ENCODE measurements around the gene HDAC11. TPM values are rescaled to one million over a fixed set of nuclear protein-coding genes. Genes with fewer than 3 reads are reported as not detected.

HDAC11 gene
- total and polyA plus RNA-seq, 10 of the 15 experiments (the other 5 are each of a cell fraction or from before 2014, with no cell fraction given): 0.04 to 0.76 (median 0.22) TPM; not detected in 1

DNA sequence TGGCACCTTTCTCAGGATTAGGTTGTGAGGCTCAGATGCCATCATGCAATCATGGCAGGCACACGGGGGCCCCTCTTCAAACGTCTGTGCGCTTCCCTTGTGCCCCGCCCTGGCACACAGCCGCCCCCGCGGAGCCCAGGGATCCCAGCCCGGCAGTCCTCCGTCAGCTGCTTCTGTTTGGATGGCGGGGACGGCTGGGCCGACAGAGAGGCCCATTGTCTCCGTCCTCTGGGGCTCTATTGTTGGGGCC is 849 bp upstream of the HDAC11 start:
- no peaks in the 10 kb centered on the region; a peak in 3 of 4 replicates for H3K27me3 ChIP-seq (replicated peaks in 1 of 2; ENCODE audit: control insufficient read depth in 2 of 2, insufficient read depth in 2 of 2, low read length in 1 of 2)
- DNase-seq (ENCODE audit: low read depth, low spot score): no peak
- RAD21 ChIA-PET (ENCODE audit: unreplicated experiment): interaction anchor here (1.0 kb wide), 1 partner anchor 611 kb away, joined by 3 read pairs; no protein-coding TSS in a partner anchor
- CTCF ChIA-PET: interaction anchor here (1.4 to 2.2 kb wide), 4 partner anchors 18 to 388 kb away, joined by 3 to 14 read pairs (median 8); no protein-coding TSS in a partner anchor
- POLR2A ChIA-PET: interaction anchor here (1.7 kb wide), 1 partner anchor 27 kb away, joined by 8 read pairs; no protein-coding TSS in a partner anchor
- BruUV-seq (replicated peaks): no TSS peak
- in situ Hi-C loops (cut with MboI) (no loop called here), intact Hi-C loops (cut with micrococcal nuclease; ENCODE audit: unreplicated experiment) (no loop called here)
- H3K4me2 ChIP-seq (ENCODE audit: control insufficient read depth, insufficient read depth): peak overlapping the region; percentile 96
- 5% methylated on average over 13 of the region's 13 CpGs for WGBS (ENCODE audit: insufficient coverage, insufficient replicate concordance, low lambda C conversion rate, missing lambda C conversion rate)
- H3K36me3 ChIP-seq (ENCODE audit: control insufficient read depth in 2 of 2, insufficient read depth in 2 of 2, low read length in 1 of 2): no peaks in the 10 kb centered on the region
- H3K4me1 ChIP-seq (ENCODE audit: control insufficient read depth, insufficient read depth, low read length): peaks cover 3% of the 10 kb centered on the region; the same call in 1 of the 2 replicates
- H3K27ac ChIP-seq (ENCODE audit: control insufficient read depth, insufficient read depth): peak overlapping the region; percentile 45; the same call in 1 of the 2 replicates
- peak; percentile 25 for ATAC-seq
- no peaks in the 10 kb centered on the region for H4K20me1 ChIP-seq (ENCODE audit: control insufficient read depth, insufficient read depth)
- no peak for FAIRE-seq
- peak overlapping the region; percentile 82 for H3K4me3 ChIP-seq
- TF ChIP-seq EGR1 (IDR thresholded peaks at IDR 0.05; ENCODE audit: borderline replicate concordance in 1 of 2, low read depth in 2 of 2, low read length in 2 of 2): 0 out of 3 replicates have a peak, but pooled peaks of 1 of the 2 experiments have one; percentile 51
- no peak for TF ChIP-seq CBFB (IDR thresholded peaks at IDR 0.05; ENCODE audit: low read depth)
- SMC1A ChIA-PET (ENCODE audit: uncharacterized antibody, unreplicated experiment): interaction anchor here (1.6 kb wide), 1 partner anchor 27 kb away, joined by 5 read pairs; no protein-coding TSS in a partner anchor
- no peaks in the 10 kb centered on the region for H3K79me2 ChIP-seq (ENCODE audit: control insufficient read depth, insufficient read depth, low read length)
- no peaks in the 10 kb centered on the region for H3K9me3 ChIP-seq (replicated peaks; ENCODE audit: control insufficient read depth, insufficient read depth, low read length)
- H3K9ac ChIP-seq (ENCODE audit: control insufficient read depth, insufficient read depth, low read length): peak overlapping the region; percentile 74
- H2AFZ ChIP-seq (ENCODE audit: control insufficient read depth, low read depth, low read length): peak overlapping the region; percentile 86

- H3K9ac ChIP-seq (ENCODE audit: control insufficient read depth, insufficient read depth, low read length): no peak overlapping the region
- H3K79me2 ChIP-seq (ENCODE audit: control insufficient read depth, insufficient read depth, low read length): no peaks in the 10 kb centered on the region
- DNase-seq (ENCODE audit: low read depth, low spot score): no peak
- H4K20me1 ChIP-seq (ENCODE audit: control insufficient read depth, insufficient read depth): no peaks in the 10 kb centered on the region
- 27% methylated on average over 47 of the region's 70 CpGs for WGBS (ENCODE audit: insufficient coverage, insufficient replicate concordance, low lambda C conversion rate, missing lambda C conversion rate)
- ChIA-PET POLR2A (interaction anchor here (0.6 to 1.7 kb wide), 3 partner anchors 15 to 353 kb away, joined by 3 to 8 read pairs (median 3); no protein-coding TSS in a partner anchor), RAD21 (ENCODE audit: unreplicated experiment) (interaction anchor here (0.6 to 1.1 kb wide), 10 partner anchors 14 to 1293 kb away, joined by 3 to 25 read pairs (median 3); partner anchors contain the start of gene NUP210), CTCF (interaction anchor here (0.6 to 2.2 kb wide), 12 partner anchors 15 to 1292 kb away, joined by 3 to 14 read pairs (median 4); no protein-coding TSS in a partner anchor), SMC1A (ENCODE audit: uncharacterized antibody, unreplicated experiment) (interaction anchor here (0.8 to 1.6 kb wide), 2 partner anchors 29 to 250 kb away, joined by 3 to 5 read pairs; no protein-coding TSS in a partner anchor)
- H3K9me3 ChIP-seq (replicated peaks; ENCODE audit: control insufficient read depth, insufficient read depth, low read length): no peaks in the 10 kb centered on the region
- peak overlapping the region; percentile 53 for H2AFZ ChIP-seq (ENCODE audit: control insufficient read depth, low read depth, low read length)
- BruUV-seq (replicated peaks): no TSS peak
- H3K4me2 ChIP-seq (ENCODE audit: control insufficient read depth, insufficient read depth): peak overlapping the region; percentile 49
- peaks cover 3% of the 10 kb centered on the region; the same call in 1 of the 2 replicates for H3K4me1 ChIP-seq (ENCODE audit: control insufficient read depth, insufficient read depth, low read length)
- intact Hi-C loops (cut with micrococcal nuclease; ENCODE audit: unreplicated experiment) (loop anchor here (5.0 kb wide), 1 partner anchor 352 kb away; no protein-coding TSS in a partner anchor), in situ Hi-C loops (cut with MboI) (no loop called here)
- ATAC-seq: no peak; the same call in 2 of the 3 replicates
- H3K27me3 ChIP-seq (replicated peaks in 1 of 2; ENCODE audit: control insufficient read depth in 2 of 2, insufficient read depth in 2 of 2, low read length in 1 of 2): no peaks in the 10 kb centered on the region; a peak in 2 of 4 replicates
- no peaks in the 10 kb centered on the region for H3K36me3 ChIP-seq (ENCODE audit: control insufficient read depth in 2 of 2, insufficient read depth in 2 of 2, low read length in 1 of 2)
- H3K4me3 ChIP-seq: peak overlapping the region; percentile 64
- FAIRE-seq: no peak
- no peak overlapping the region for H3K27ac ChIP-seq (ENCODE audit: control insufficient read depth, insufficient read depth)
- TF ChIP-seq KLF5 (IDR thresholded peaks at IDR 0.05; ENCODE audit: partially characterized antibody) (no peak), NR2C1 (IDR thresholded peaks at IDR 0.05) (no peak), STAT1 (conservative IDR thresholded peaks at IDR 0.05) (no peak), TCF7 (IDR thresholded peaks at IDR 0.05; ENCODE audit: borderline replicate concordance) (no peak), DPF2 (IDR thresholded peaks at IDR 0.05) (no peak), MYC (IDR thresholded peaks at IDR 0.05; ENCODE audit: insufficient read depth, insufficient read length, insufficient replicate concordance, low read length, severe bottlenecking) (no peak), LARP7 (IDR thresholded peaks at IDR 0.05) (0 out of 2 replicates have a peak, but pooled peaks have one; percentile 37), IKZF2 (IDR thresholded peaks at IDR 0.05) (no peak), GATAD2B (conservative IDR thresholded peaks at IDR 0.05; ENCODE audit: low read depth) (no peak), CHD1 (IDR thresholded peaks at IDR 0.05; ENCODE audit: low read depth, low read length) (no peak)
- TF ChIP-seq, protein P1, sequence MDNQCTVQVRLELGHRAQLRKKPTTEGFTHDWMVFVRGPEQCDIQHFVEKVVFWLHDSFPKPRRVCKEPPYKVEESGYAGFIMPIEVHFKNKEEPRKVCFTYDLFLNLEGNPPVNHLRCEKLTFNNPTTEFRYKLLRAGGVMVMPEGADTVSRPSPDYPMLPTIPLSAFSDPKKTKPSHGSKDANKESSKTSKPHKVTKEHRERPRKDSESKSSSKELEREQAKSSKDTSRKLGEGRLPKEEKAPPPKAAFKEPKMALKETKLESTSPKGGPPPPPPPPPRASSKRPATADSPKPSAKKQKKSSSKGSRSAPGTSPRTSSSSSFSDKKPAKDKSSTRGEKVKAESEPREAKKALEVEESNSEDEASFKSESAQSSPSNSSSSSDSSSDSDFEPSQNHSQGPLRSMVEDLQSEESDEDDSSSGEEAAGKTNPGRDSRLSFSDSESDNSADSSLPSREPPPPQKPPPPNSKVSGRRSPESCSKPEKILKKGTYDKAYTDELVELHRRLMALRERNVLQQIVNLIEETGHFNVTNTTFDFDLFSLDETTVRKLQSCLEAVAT (IDR thresholded peaks at IDR 0.05): no peak
- TF ChIP-seq, protein P2, sequence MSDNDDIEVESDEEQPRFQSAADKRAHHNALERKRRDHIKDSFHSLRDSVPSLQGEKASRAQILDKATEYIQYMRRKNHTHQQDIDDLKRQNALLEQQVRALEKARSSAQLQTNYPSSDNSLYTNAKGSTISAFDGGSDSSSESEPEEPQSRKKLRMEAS (IDR thresholded peaks at IDR 0.05; ENCODE audit: low read depth, low read length): no peak
Measured at GRCh38 chr3:13480340-13481318, 523 bp downstream of the HDAC11 start.
